ENCODE data around the gene SLC34A3.

SLC34A3 gene

GRCh38 chr9:137272241-137273094, 41.8 kb downstream of the SLC34A3 start:
- Histone ChIP-seq H3K79me2 (ENCODE audit: insufficient read depth, low read depth) (no peaks in the 10 kb centered on the region), H2AFZ (ENCODE audit: low read depth) (no peak overlapping the region), H3K4me3 (IDR thresholded peaks at IDR 0.05; ENCODE audit: insufficient read depth, low read depth, low read length) (no peak overlapping the region), H4K20me1 (ENCODE audit: insufficient read depth) (no peaks in the 10 kb centered on the region), H3K27me3 (ENCODE audit: insufficient read depth, low read depth) (no peaks in the 10 kb centered on the region), H3K4me1 (ENCODE audit: low read depth, poor library complexity, severe bottlenecking) (peaks cover 26% of the 10 kb centered on the region), H3K9ac (no peak overlapping the region), H3K36me3 (ENCODE audit: insufficient read depth) (no peaks in the 10 kb centered on the region), H3K4me2 (no peak overlapping the region; the same call in 1 of the 2 replicates), H3K27ac (no peak overlapping the region)
- TF ChIP-seq CTCF (conservative IDR thresholded peaks at IDR 0.05; ENCODE audit: low read depth, low read length), result no peak

- H2AFZ ChIP-seq (ENCODE audit: low read depth), result no peak overlapping the region
- H3K27me3 ChIP-seq (ENCODE audit: insufficient read depth, low read depth), result no peaks in the 10 kb centered on the region
- no peaks in the 10 kb centered on the region for H3K36me3 ChIP-seq (ENCODE audit: insufficient read depth)
- TF ChIP-seq CTCF (conservative IDR thresholded peaks at IDR 0.05; ENCODE audit: low read depth, low read length), result no peak
- H3K4me1 ChIP-seq (ENCODE audit: low read depth, poor library complexity, severe bottlenecking), result peaks cover 26% of the 10 kb centered on the region
- H3K27ac ChIP-seq, result no peak overlapping the region
- H3K79me2 ChIP-seq (ENCODE audit: insufficient read depth, low read depth), result no peaks in the 10 kb centered on the region
- no peak overlapping the region for H3K4me2 ChIP-seq
- no peak overlapping the region for H3K9ac ChIP-seq
- H3K4me3 ChIP-seq (IDR thresholded peaks at IDR 0.05; ENCODE audit: insufficient read depth, low read depth, low read length), result no peak overlapping the region
- no peaks in the 10 kb centered on the region for H4K20me1 ChIP-seq (ENCODE audit: insufficient read depth)
Observed at GRCh38 chr9:137273095-137273490, 42.4 kb downstream of the SLC34A3 start.

GRCh38 chr9:137273611-137274320, 43.1 kb downstream of the SLC34A3 start:
- H3K4me1 ChIP-seq (ENCODE audit: low read depth, poor library complexity, severe bottlenecking), result peaks cover 26% of the 10 kb centered on the region
- H3K79me2 ChIP-seq (ENCODE audit: insufficient read depth, low read depth), result no peaks in the 10 kb centered on the region

GRCh38 chr9:137275203-137275587, 44.5 kb downstream of the SLC34A3 start:
- H3K27ac ChIP-seq, result no peak overlapping the region
- no peak overlapping the region for H3K4me2 ChIP-seq
- H3K4me1 ChIP-seq (ENCODE audit: low read depth, poor library complexity, severe bottlenecking), result peaks cover 20% of the 10 kb centered on the region
- H3K79me2 ChIP-seq (ENCODE audit: insufficient read depth, low read depth), result no peaks in the 10 kb centered on the region
- no peaks in the 10 kb centered on the region for H3K36me3 ChIP-seq (ENCODE audit: insufficient read depth)
- H3K4me3 ChIP-seq (IDR thresholded peaks at IDR 0.05; ENCODE audit: insufficient read depth, low read depth, low read length), result no peak overlapping the region
- no peak overlapping the region for H2AFZ ChIP-seq (ENCODE audit: low read depth)
- no peak overlapping the region for H3K9ac ChIP-seq
- no peaks in the 10 kb centered on the region for H3K27me3 ChIP-seq (ENCODE audit: insufficient read depth, low read depth)
- H4K20me1 ChIP-seq (ENCODE audit: insufficient read depth), result no peaks in the 10 kb centered on the region
- no peak for TF ChIP-seq CTCF (conservative IDR thresholded peaks at IDR 0.05; ENCODE audit: low read depth, low read length)

More at GRCh38 chr9:137273611-137274320, 43.1 kb downstream of the SLC34A3 start:
- no peaks in the 10 kb centered on the region for H3K27me3 ChIP-seq (ENCODE audit: insufficient read depth, low read depth)
- no peaks in the 10 kb centered on the region for H4K20me1 ChIP-seq (ENCODE audit: insufficient read depth)
- H3K9ac ChIP-seq, result no peak overlapping the region
- H3K4me3 ChIP-seq (IDR thresholded peaks at IDR 0.05; ENCODE audit: insufficient read depth, low read depth, low read length), result no peak overlapping the region
- H3K27ac ChIP-seq, result no peak overlapping the region
- TF ChIP-seq CTCF (conservative IDR thresholded peaks at IDR 0.05; ENCODE audit: low read depth, low read length), result no peak
- H2AFZ ChIP-seq (ENCODE audit: low read depth), result no peak overlapping the region
- H3K4me2 ChIP-seq, result no peak overlapping the region
- no peaks in the 10 kb centered on the region for H3K36me3 ChIP-seq (ENCODE audit: insufficient read depth)
